Transverse colon (tissue), 4 donors: ENCODE data around the gene SUMO2. TPM values are rescaled to one million over a fixed set of nuclear protein-coding genes. Genes with fewer than 3 reads are reported as not detected.

Source experiments
- DNase-seq: peaks from one replicate; pipeline ENCODE4 v3.0.0-alpha.2; 2019
- H3K27ac ChIP-seq, 4 donors: fragments of 200-600 bp; sonication (generic); 2 replicates each; pipeline ENCODE4 v1.5.1; 2016 to 2018; ENCODE audit warnings: inconsistent platforms in 4 of 4
- H3K27me3 ChIP-seq: fragments of 200-600 bp; sonication (generic); 2 replicates; pipeline ENCODE4 v1.5.1; 2017; ENCODE audit warnings: inconsistent platforms
- H3K36me3 ChIP-seq, 4 donors: fragments of 200-600 bp; sonication (generic); 2 replicates each; pipeline ENCODE4 v1.5.1; 2017 to 2019; ENCODE audit warnings: inconsistent platforms in 4 of 4
- H3K4me1 ChIP-seq, 4 donors: fragments of 200-600 bp; sonication (generic); 2 replicates each; pipeline ENCODE4 v1.5.1; 2017 to 2020; ENCODE audit warnings: inconsistent platforms in 4 of 4
- H3K4me3 ChIP-seq, 4 donors: fragments of 200-600 bp; sonication (generic); 1 replicate in 1 of 4; 2 replicates in 3 of 4; pipeline versions ENCODE4 v1.5.1 to v1.6.1; 2017 to 2019; ENCODE audit warnings: inconsistent platforms in 4 of 4
- H3K9me3 ChIP-seq, 2 donors: fragments of 200-600 bp; sonication (generic); 2 replicates each; pipeline ENCODE4 v1.5.1; 2017 to 2019; ENCODE audit warnings: inconsistent platforms in 2 of 2
- EP300 ChIP-seq: sonication (generic); formaldehyde crosslinking; IDR thresholded peaks from one replicate; pipeline ENCODE4 v1.6.1; 2017; ENCODE audit warnings: antibody characterized with exemption, low read depth
- POLR2A ChIP-seq: fragments of 450-650 bp; IDR thresholded peaks from one replicate; pipeline ENCODE4 v1.6.1; 2016; ENCODE audit warnings: antibody characterized with exemption, mild to moderate bottlenecking, moderate library complexity
- POLR2AphosphoS5 ChIP-seq, 3 donors: sonication (generic); formaldehyde crosslinking; IDR thresholded peaks; one replicate each; pipeline ENCODE4 v1.6.1; 2016; ENCODE audit warnings: antibody characterized with exemption in 3 of 3
- WGBS, 2 donors: methylation state at CpG; one replicate each; pipeline ENCODE4 v1.1.5; 2018; ENCODE audit warnings: low coverage in 1 of 2; 5-methylcytosine and 5-hydroxymethylcytosine counted together
- in situ Hi-C, 4 donors: fragments of 200-750 bp; cut with MboI; loops; one replicate each; pipeline versions ENCODE4 v1.15.0 to v1.15.1; 2017; ENCODE audit warnings: low sequenced_read_pairs in 3 of 4, low pct_ligation_motif_present in 1 of 4, low pct_unique_long_range_greater_than_20kb in 1 of 4
- intact Hi-C: fragments of 100-400 bp; cut with DNase I; formaldehyde crosslinking; loops from one replicate; pipeline ENCODE4 v1.15.1; 2023; ENCODE audit warnings: low total_unique reads
- total RNA-seq, 4 donors: library from RNA; depleted of rRNA; stranded (reverse); fragments of >200 nt; gene quantifications; one replicate each; pipeline ENCODE4 v1.1.0, GENCODE V29; 2016
- TF ChIP-seq, protein P1 (sequence below), 5 experiments: fragments of 200-600 bp in 3 of 5; fragments of 450-650 bp in 2 of 5; sonication (generic) in 3 of 5; IDR thresholded peaks; 1 replicate in 2 of 5; 2 replicates in 3 of 5; pipeline ENCODE4 v1.5.1; 2016 to 2017; ENCODE audit warnings: antibody characterized with exemption in 5 of 5, inconsistent platforms in 3 of 5, mild to moderate bottlenecking in 2 of 5, moderate library complexity in 1 of 5

Gene SUMO2
- total RNA-seq, 4 donors from 2014 or later: 6.4 to 56.5 (median 47.9) TPM

- intact Hi-C loops (no loop called here), in situ Hi-C loops (no loop called here)
- DNase-seq: no peak
- H3K36me3 ChIP-seq: no peaks in the 10 kb centered on the region
- no peaks in the 10 kb centered on the region for H3K27me3 ChIP-seq
- no peak for TF ChIP-seq EP300
- TF ChIP-seq, protein P1, sequence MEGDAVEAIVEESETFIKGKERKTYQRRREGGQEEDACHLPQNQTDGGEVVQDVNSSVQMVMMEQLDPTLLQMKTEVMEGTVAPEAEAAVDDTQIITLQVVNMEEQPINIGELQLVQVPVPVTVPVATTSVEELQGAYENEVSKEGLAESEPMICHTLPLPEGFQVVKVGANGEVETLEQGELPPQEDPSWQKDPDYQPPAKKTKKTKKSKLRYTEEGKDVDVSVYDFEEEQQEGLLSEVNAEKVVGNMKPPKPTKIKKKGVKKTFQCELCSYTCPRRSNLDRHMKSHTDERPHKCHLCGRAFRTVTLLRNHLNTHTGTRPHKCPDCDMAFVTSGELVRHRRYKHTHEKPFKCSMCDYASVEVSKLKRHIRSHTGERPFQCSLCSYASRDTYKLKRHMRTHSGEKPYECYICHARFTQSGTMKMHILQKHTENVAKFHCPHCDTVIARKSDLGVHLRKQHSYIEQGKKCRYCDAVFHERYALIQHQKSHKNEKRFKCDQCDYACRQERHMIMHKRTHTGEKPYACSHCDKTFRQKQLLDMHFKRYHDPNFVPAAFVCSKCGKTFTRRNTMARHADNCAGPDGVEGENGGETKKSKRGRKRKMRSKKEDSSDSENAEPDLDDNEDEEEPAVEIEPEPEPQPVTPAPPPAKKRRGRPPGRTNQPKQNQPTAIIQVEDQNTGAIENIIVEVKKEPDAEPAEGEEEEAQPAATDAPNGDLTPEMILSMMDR (IDR thresholded peaks at IDR 0.05): no peak
- no peak for TF ChIP-seq POLR2A
- TF ChIP-seq POLR2AphosphoS5 (IDR thresholded peaks at IDR 0.05): no peak
- peak overlapping the region in 1 of 4 donors; percentile 84 for H3K4me3 ChIP-seq
- H3K9me3 ChIP-seq: no peaks in the 10 kb centered on the region
- peaks cover 9 to 39% (median 30%) of the 10 kb centered on the region in 4 donors for H3K4me1 ChIP-seq
- WGBS, 2 donors: 77 to 86% methylated on average over 6 of the region's 6 CpGs
- no peak overlapping the region for H3K27ac ChIP-seq
Observed at GRCh38 chr17:75152523-75152921, 30.2 kb downstream of the SUMO2 start.

DNA sequence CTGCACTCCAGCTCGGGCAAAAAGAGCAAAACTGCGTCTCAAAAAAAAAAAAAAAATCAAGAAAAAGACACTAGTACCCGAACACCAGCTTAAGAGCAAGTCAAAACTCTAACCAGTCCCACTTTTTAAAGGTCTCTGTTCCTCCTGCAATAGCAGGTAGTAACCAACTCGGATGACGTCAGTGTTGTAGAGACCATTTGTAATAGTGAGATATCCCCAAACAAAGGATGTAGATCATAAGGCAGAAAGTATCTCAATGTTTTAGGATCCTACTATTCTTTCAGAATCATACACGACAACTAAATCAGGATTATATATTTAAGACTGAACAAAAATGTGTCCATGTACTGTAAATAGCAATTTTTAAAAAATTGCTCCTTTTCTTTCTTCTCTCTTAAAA is 30.8 kb downstream of the SUMO2 start:
- H3K36me3 ChIP-seq: peaks cover 0 to 4% (median 0%) of the 10 kb centered on the region in 4 donors
- TF ChIP-seq, protein P1 (IDR thresholded peaks at IDR 0.05): no peak
- no peak for TF ChIP-seq POLR2AphosphoS5 (IDR thresholded peaks at IDR 0.05)
- TF ChIP-seq EP300: no peak
- no peak for TF ChIP-seq POLR2A
- no peak for DNase-seq
- H3K4me1 ChIP-seq: peaks cover 11 to 42% (median 31%) of the 10 kb centered on the region in 4 donors
- no peak overlapping the region for H3K4me3 ChIP-seq
- H3K27me3 ChIP-seq: no peaks in the 10 kb centered on the region
- H3K27ac ChIP-seq: no peak overlapping the region
- intact Hi-C loops (no loop called here), in situ Hi-C loops (no loop called here)
- WGBS, 2 donors: 77 to 78% methylated on average over 5 to 6 of the region's 6 CpGs
- no peaks in the 10 kb centered on the region for H3K9me3 ChIP-seq

DNA sequence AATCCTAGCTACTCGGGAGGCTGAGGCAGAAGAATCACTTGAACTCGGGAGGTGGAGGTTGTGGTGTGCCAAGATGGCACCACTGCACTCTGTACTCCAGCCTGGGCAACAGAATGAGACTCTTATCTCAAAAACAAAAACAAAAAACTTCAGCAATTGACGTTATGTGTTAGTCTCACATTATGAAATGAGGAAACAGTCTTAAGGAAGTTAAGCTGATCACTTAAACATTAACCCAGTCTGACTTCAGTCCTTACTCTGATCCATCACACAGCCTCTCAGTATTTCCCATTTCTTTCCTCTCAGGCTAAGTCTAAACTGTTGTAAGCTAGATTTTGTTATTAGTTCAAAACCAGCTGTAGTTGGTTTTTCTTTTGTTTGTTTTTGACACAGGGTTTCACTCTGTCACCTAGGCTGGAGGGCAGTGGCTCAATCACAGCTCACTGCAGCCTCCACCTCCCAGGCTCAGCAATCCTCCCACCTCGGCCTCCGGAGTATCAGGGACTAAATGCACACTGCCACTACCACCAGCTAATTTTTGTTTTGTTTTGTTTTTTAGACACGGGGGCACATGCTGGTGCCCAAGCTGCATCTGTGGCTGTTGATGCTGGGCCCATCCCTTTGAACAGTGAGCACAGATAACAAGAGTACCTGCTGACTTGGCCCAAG is 34.7 kb downstream of the SUMO2 start:
- in situ Hi-C loops: no loop called here
- H3K27ac ChIP-seq: peak overlapping the region; percentile 74 to 78 (median 76)

DNA sequence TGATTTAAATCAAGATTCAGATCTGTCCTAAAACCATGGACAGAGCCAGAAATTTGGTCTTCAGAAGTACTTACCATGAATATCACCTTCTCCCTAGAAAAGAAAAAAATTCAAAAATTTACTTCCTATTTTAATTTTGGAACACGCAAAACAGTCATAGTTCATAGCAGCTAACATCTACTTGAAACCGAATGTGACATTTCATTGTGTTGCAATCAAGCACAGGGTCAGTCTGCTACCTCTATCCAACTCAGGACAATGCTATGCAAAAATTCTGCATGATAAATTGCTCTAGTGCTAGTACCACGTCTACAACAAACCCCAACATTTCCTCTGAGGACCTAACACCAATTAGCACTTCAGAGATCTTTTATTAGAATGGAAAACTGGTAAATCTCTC is 36.2 kb downstream of the SUMO2 start:
- no peaks in the 10 kb centered on the region for H3K27me3 ChIP-seq
- intact Hi-C loops: no loop called here
- H3K4me3 ChIP-seq: no peak overlapping the region
- no peaks in the 10 kb centered on the region for H3K9me3 ChIP-seq
- no peak for DNase-seq
- in situ Hi-C loops: no loop called here
- 77 to 88% methylated on average over 3 of the region's 3 CpGs for WGBS, 2 donors
- peaks cover 0 to 29% (median 9%) of the 10 kb centered on the region in 4 donors for H3K36me3 ChIP-seq
- H3K4me1 ChIP-seq: peaks cover 4 to 20% (median 14%) of the 10 kb centered on the region in 4 donors
- TF ChIP-seq POLR2AphosphoS5 (IDR thresholded peaks at IDR 0.05) (no peak), EP300 (no peak), POLR2A (no peak)
- TF ChIP-seq, protein P1 (IDR thresholded peaks at IDR 0.05): no peak
- peak overlapping the region in 2 of 4 donors; percentile 74 to 78 for H3K27ac ChIP-seq

More for the DNA sequence above, 34.7 kb downstream of the SUMO2 start:
- 68 to 74% methylated on average over 3 to 6 of the region's 6 CpGs for WGBS, 2 donors
- Histone ChIP-seq H3K36me3 (peaks cover 0 to 22% (median 9%) of the 10 kb centered on the region in 4 donors), H3K4me3 (no peak overlapping the region), H3K4me1 (peaks cover 6 to 29% (median 19%) of the 10 kb centered on the region in 4 donors), H3K27me3 (no peaks in the 10 kb centered on the region), H3K9me3 (no peaks in the 10 kb centered on the region)
- intact Hi-C loops: no loop called here
- peak in 2 of 3 donors; percentile 12 to 46 for TF ChIP-seq POLR2AphosphoS5 (IDR thresholded peaks at IDR 0.05)
- peak; percentile 10 for TF ChIP-seq POLR2A
- TF ChIP-seq, protein P1 (IDR thresholded peaks at IDR 0.05): no peak
- peak; percentile 23 for DNase-seq
